Amniotic epithelial cell (primary cell): Measurements from ENCODE around the gene AGFG1.

Experiments used
- DNase-seq: peaks from one replicate; pipeline ENCODE4 v3.0.0-alpha.2; 2010; ENCODE audit warnings: low read depth

The AGFG1 gene

DNA sequence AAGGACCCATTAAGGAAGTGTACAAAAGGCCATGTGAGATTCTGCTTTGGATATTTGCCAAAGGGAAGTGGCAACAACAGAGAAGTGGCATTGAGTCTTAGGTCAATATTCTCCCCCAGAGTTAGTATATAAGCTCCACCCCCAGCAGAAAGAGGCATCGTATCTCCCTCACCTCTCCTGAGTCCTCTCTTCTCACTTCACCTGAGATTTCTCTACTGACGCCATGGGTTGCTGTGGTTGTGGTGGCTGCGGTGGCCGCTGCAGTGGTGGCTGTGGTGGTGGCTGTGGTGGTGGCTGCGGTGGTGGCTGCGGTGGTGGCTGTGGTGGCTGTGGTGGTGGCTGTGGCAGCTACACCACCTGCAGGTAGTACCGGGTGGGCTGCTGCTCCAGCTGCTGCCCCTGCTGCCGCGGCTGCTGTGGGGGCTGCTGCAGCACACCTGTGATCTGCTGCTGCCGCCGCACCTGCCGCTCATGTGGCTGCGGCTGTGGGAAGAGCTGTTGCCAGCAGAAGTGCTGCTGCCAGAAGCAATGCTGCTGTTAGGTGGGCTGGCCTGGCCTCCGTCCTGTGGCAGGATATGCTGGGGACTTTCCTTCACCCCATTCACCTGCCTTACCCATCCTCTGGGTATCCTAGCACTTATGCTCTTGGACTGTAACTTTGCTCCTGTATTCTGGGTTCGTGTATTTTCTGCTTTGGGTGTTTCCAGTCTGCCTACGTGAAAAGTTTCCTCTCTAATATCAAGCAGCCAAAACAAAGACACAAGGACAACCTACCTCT is 136.8 kb downstream of the AGFG1 start:
- DNase-seq, result no peak

DNA sequence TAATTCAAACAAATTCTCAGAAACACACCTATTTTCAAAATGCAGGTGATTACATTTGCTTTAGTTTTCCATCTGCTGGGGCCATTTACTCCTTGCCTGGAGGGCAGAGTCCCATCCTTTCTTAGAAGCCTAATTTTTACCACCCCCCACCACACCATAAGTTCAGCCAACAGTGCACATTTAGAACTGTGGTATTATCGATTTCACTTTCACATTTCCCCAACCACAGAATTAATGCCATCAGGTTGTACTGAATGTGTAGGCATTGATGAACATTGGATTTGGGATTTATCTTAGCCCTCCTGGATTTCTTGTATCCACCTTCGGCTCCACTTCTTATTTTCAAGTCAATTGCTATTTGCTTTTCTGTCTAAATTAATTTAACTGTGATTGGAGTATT is 138.2 kb downstream of the AGFG1 start:
- DNase-seq, result no peak
